Activated CD8-positive, alpha-beta T cell treated with anti-CD3 and anti-CD28 coated beads, Interleukin-2, amount 10 ng/mL, durations not matched to agents 7 days and 5 days (primary cell): Measurements from ENCODE around the gene ETNK1. TPM values are rescaled to one million over a fixed set of nuclear protein-coding genes. Genes with fewer than 3 reads are reported as not detected.
"Not testable (repeated sequence)": the region's sequence is repeated elsewhere in the genome, so short reads cannot be mapped to it uniquely, and the experiment has no call there.

Experiments
- ATAC-seq: fragments of 150-1000 bp; cut with Tn5 transposase; one replicate; pipeline ENCODE4 v1.10.0; 2021; ENCODE audit warnings: moderate library complexity
- CTCF ChIA-PET: fragments of 350-600 bp; sonication (Branson Sonifier 250); formaldehyde crosslinking; loops from one replicate; lab custom pipeline; 2021; ENCODE audit warnings: antibody characterized with exemption; lab: Charles Lee
- POLR2A ChIA-PET: fragments of 350-600 bp; sonication (Branson Sonifier 250); formaldehyde crosslinking; loops from one replicate; lab custom pipeline; 2021; ENCODE audit warnings: antibody characterized with exemption; lab: Charles Lee
- DNase-seq: peaks from one replicate; pipeline ENCODE4 v3.0.0-alpha.2; 2020
- H3K27ac Mint-ChIP-seq: one replicate; pipeline ENCODE4 v1.8.0; 2021; ENCODE audit warnings: mild to moderate bottlenecking, mixed read lengths
- H3K27me3 Mint-ChIP-seq: one replicate; pipeline ENCODE4 v1.8.0; 2021; ENCODE audit warnings: low read depth, mixed read lengths
- H3K36me3 Mint-ChIP-seq: one replicate; pipeline ENCODE4 v1.8.0; 2021; ENCODE audit warnings: low read depth, mixed read lengths
- H3K4me1 Mint-ChIP-seq: one replicate; pipeline ENCODE4 v1.8.0; 2021; ENCODE audit warnings: low read depth, mixed read lengths
- H3K4me3 Mint-ChIP-seq: one replicate; pipeline ENCODE4 v1.8.0; 2021; ENCODE audit warnings: mild to moderate bottlenecking, mixed read lengths
- H3K9me3 Mint-ChIP-seq: one replicate; pipeline ENCODE4 v1.8.0; 2022; ENCODE audit warnings: mixed read lengths; ENCODE audit not compliant: insufficient read depth
- total RNA-seq, 2 experiments: library from RNA; stranded (reverse); gene quantifications; one replicate each; pipeline ENCODE4 v1.2.3, GENCODE V29; 2021

ETNK1 gene
- total RNA-seq, 2 experiments from 2014 or later = 68.6 to 69.4 TPM

DNA sequence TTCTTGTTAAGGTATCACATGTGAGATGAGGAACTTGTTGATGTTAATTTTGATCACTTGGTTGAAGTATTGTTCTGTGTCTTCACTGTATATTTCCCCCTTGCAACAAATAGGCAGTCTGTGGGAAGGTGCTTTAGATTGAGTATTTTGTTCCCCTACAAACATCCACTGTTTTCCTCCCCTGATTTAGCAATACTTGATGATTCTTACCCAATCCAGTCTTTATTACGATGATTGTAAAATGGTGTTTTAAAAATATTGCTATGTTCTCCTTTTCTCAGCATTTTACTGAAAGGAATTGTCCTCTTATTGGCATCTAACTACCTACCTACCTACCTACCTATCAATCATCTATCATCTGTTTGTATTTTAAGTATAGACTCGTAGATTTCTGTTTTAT lies 66.3 kb downstream of the ETNK1 start:
- Mint-ChIP-seq H3K27ac (no peak overlapping the region), H3K9me3 (no peaks in the 10 kb centered on the region), H3K36me3 (peaks cover 26% of the 10 kb centered on the region), H3K27me3 (peaks cover 2% of the 10 kb centered on the region), H3K4me1 (peaks cover 23% of the 10 kb centered on the region), H3K4me3 (no peak overlapping the region)
- ATAC-seq (no peak), DNase-seq (no peak)
- ChIA-PET POLR2A (no interaction called here), CTCF (no interaction called here)

DNA sequence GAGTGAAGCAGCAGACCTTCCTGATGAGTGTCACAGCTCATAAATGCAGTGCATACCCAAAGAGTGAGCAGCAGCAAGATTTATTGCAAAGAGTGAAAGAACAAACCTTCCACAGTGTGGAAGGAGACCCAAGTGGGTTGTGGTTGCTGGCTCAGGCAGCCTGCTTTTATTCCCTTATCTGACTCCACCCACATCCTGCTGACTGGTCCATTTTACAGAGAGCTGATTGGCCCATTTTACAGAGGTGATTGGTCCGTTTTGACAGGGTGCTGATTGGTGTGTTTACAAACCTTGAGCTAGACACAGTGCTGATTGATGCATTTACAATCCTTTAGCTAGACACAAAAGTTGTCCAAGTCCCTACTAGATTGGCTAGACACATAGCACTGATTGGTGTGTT lies 67.5 kb downstream of the ETNK1 start:
- CTCF ChIA-PET, POLR2A ChIA-PET, H3K4me3 Mint-ChIP-seq, H3K9me3 Mint-ChIP-seq, DNase-seq, ATAC-seq, H3K27ac Mint-ChIP-seq, H3K27me3 Mint-ChIP-seq: not testable (repeated sequence)
- H3K36me3 Mint-ChIP-seq = peaks cover 18% of the 10 kb centered on the region
- peaks cover 15% of the 10 kb centered on the region for H3K4me1 Mint-ChIP-seq

DNA sequence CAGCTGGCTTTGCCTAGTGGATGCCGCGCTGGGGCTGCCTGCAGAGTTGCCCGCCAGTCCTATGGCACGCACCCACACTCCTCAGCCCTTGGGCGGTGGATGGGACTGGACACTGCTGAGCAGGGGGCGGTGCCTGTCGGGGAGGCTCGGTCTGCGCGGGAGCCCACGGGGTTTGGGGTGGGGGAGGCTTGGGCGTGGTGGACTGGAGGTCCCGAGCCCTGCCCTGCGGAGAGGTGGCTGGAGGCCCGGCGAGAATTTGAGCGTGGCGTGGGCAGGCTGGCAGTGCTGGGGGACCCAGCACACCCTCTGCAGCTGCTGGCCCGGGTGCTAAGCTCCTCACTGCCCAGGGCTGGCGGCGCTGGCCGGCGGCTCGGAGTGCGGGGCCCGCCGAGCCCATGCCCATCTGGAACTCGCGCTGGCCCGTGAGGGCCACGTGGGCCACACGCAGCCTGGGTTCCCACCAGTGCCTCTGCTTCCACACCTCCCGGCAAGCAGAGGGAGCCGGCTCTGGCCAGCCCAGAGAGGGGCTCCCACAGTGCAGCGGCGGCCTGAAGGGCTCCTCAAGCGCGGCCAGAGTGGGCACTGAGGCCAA lies 68.1 kb downstream of the ETNK1 start:
- H3K27ac Mint-ChIP-seq = no peak overlapping the region
- H3K4me1 Mint-ChIP-seq = peaks cover 11% of the 10 kb centered on the region
- peaks cover 15% of the 10 kb centered on the region for H3K36me3 Mint-ChIP-seq
- ChIA-PET CTCF (no interaction called here), POLR2A (no interaction called here)
- no peaks in the 10 kb centered on the region for H3K9me3 Mint-ChIP-seq
- ATAC-seq (no peak), DNase-seq (no peak)
- H3K27me3 Mint-ChIP-seq = peaks cover 5% of the 10 kb centered on the region
- no peak overlapping the region for H3K4me3 Mint-ChIP-seq

- Mint-ChIP-seq H3K4me1 (peaks cover 2% of the 10 kb centered on the region), H3K36me3 (no peaks in the 10 kb centered on the region), H3K4me3 (no peak overlapping the region), H3K27ac (no peak overlapping the region), H3K27me3 (peaks cover 9% of the 10 kb centered on the region), H3K9me3 (no peaks in the 10 kb centered on the region)
- DNase-seq (no peak), ATAC-seq (no peak)
- POLR2A ChIA-PET = no interaction called here
- CTCF ChIA-PET = no interaction called here
These were observed 73.6 kb downstream of the ETNK1 start for GRCh38 chr12:22698576-22698975.

DNA sequence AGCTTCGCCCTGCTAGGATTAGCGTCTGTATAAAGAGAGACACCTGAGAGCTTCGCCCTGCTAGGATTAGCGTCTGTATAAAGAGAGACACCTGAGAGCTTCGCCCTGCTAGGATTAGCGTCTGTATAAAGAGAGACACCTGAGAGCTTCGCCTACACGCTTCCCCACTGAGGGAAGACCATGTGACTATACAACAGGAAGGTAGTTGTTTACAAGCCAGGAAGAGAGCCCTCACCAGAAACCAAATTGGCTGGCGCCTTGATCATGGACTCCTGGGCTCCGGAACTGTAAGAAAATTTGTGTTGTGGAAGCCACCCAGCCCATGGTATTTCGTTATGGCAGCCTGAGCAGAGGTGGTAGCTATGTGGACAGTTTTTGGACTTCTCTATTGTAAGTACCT lies 74.7 kb downstream of the ETNK1 start:
- POLR2A ChIA-PET, H3K4me3 Mint-ChIP-seq, H3K36me3 Mint-ChIP-seq, ATAC-seq, H3K4me1 Mint-ChIP-seq, H3K27ac Mint-ChIP-seq, H3K9me3 Mint-ChIP-seq, DNase-seq, H3K27me3 Mint-ChIP-seq: not testable (repeated sequence)
- CTCF ChIA-PET = interaction anchor here (1.8 kb wide), 1 partner anchor 12 kb away, joined by 6 read pairs; no protein-coding TSS in a partner anchor

DNA sequence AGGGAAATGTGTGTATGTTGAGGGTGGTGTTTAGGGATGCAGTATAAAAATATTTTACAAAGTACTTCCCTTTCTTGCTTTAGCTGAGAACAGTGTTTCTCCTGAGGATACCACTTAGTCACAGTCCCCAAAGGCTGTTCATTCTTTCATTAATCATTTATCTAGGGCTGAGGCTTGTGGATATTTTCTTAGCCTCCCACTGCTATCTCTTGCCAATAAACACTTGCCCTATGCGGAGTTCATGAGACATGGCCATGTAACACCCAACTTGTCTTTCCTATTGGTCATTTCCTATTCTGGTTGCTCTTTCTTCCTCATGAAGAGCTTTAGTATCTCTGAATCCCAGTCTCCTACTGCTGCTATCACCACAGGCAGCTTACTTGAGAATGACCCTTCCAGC lies 75.1 kb downstream of the ETNK1 start:
- POLR2A ChIA-PET = no interaction called here
- no peaks in the 10 kb centered on the region for H3K9me3 Mint-ChIP-seq
- no peak overlapping the region for H3K4me3 Mint-ChIP-seq

DNA sequence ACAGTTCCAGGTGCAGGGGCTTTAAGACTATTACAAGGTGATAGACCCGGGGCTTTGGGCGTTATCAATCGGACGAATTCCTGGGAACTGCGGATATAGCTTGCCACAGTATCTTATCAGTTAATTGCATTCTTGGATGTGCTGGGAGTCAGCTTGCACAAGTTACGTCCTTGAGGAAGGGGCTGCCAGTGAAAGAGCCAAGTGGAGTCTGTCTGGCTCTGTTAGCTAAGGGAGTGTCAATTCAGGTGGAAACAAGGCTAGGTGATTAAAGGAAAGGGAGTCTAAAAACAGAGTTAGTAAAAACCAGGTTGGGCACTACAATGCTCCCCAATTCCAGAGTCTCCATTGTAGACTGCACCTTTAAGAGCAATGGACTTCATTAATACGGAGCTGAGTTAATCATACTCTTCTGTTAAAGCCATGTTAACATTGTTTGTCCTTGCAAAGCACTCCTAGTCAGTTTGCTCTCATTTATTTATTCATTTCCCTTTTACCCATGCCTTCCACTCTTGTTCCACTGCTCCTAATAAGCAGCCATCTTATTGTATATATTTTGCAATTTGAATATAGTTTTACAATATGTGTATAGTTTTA lies 76.3 kb downstream of the ETNK1 start:
- H3K27ac Mint-ChIP-seq, H3K27me3 Mint-ChIP-seq, H3K4me1 Mint-ChIP-seq, CTCF ChIA-PET, POLR2A ChIA-PET, DNase-seq, H3K36me3 Mint-ChIP-seq, ATAC-seq, H3K4me3 Mint-ChIP-seq, H3K9me3 Mint-ChIP-seq: not testable (repeated sequence)

More for the DNA sequence above, 75.1 kb downstream of the ETNK1 start:
- DNase-seq (no peak), ATAC-seq (no peak)
- CTCF ChIA-PET = interaction anchor here (1.8 kb wide), 1 partner anchor 12 kb away, joined by 6 read pairs; no protein-coding TSS in a partner anchor
- Mint-ChIP-seq H3K36me3 (no peaks in the 10 kb centered on the region), H3K27ac (no peak overlapping the region), H3K4me1 (peaks cover 2% of the 10 kb centered on the region), H3K27me3 (peaks cover 11% of the 10 kb centered on the region)

DNA sequence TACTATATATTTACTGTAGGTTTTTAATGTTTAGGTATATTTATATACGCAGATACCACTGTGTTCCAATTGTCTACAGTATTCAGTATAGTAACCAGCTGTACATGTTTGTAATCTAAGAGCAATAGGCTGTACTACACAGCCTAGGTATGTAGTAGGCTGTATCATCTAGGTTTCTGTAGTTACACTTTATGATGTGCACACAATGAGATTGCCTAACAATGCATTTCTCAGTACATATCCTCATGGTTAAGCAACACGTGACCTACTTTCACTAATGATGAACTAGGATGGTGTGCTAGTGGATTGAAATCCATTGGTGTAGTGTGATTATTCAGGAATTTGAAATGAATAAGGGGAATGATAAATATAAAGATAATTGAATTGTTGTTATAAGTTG lies 77.7 kb downstream of the ETNK1 start:
- POLR2A ChIA-PET = no interaction called here
- Mint-ChIP-seq H3K27ac (no peak overlapping the region), H3K9me3 (no peaks in the 10 kb centered on the region), H3K4me1 (peaks cover 2% of the 10 kb centered on the region), H3K36me3 (no peaks in the 10 kb centered on the region), H3K27me3 (peaks cover 7% of the 10 kb centered on the region), H3K4me3 (no peak overlapping the region)
- no peak for DNase-seq
- no peak for ATAC-seq
- CTCF ChIA-PET = no interaction called here

DNA sequence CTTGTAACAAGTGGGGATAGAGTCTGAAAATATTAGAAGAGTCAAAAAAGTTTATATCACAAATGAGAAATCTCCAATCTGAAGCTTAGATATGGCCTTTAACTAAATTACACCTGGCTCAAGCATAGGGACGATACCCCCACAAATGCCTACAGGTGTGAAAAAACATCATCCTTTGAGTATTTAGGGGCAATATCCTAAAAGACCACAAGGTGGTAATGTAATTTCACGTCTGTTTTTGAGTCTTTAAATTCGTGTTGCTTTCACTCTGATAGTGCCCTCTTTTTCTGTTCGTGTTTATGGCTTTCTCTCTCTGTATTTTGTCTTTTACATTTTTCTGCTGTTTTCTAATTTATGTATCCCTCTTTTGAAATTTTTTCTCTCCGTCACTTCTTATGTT lies 84.3 kb downstream of the ETNK1 start:
- DNase-seq = no peak
- Mint-ChIP-seq H3K9me3 (no peaks in the 10 kb centered on the region), H3K4me1 (peaks cover 5% of the 10 kb centered on the region), H3K4me3 (no peak overlapping the region), H3K27me3 (peaks cover 21% of the 10 kb centered on the region), H3K36me3 (no peaks in the 10 kb centered on the region), H3K27ac (no peak overlapping the region)
- ChIA-PET POLR2A (no interaction called here), CTCF (interaction anchor here (3.6 kb wide), 1 partner anchor 24 kb away, joined by 13 read pairs; no protein-coding TSS in a partner anchor)
- ATAC-seq = no peak

- Mint-ChIP-seq H3K27me3 (peaks cover 26% of the 10 kb centered on the region), H3K27ac (no peak overlapping the region), H3K9me3 (no peaks in the 10 kb centered on the region), H3K36me3 (no peaks in the 10 kb centered on the region), H3K4me1 (peaks cover 5% of the 10 kb centered on the region), H3K4me3 (no peak overlapping the region)
- DNase-seq (no peak), ATAC-seq (no peak)
- ChIA-PET CTCF (no interaction called here), POLR2A (no interaction called here)
These were observed 87.1 kb downstream of the ETNK1 start for GRCh38 chr12:22712083-22712482.

DNA sequence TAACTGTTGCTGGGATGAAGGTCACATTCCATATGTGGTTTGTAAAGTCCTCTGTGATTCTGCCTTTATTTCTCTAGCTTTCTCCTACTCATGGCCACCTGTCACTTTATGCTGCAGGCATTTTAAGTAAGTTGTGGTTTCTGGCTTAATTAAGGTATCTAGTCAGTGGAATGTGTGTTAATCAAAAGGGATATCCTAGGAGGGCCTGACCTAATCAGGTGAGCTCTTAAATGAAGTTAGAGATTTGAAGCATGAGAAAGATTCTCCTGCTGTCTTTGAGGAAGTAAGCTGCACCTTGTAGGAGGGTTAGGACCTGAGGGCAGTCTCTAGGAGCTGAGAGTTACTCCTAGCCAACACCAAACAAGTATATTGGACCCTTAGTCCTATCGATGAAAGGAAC lies 90.3 kb downstream of the ETNK1 start:
- ChIA-PET POLR2A (no interaction called here), CTCF (no interaction called here)
- no peaks in the 10 kb centered on the region for H3K9me3 Mint-ChIP-seq
- H3K4me1 Mint-ChIP-seq = peaks cover 3% of the 10 kb centered on the region
- ATAC-seq (no peak), DNase-seq (no peak)
- H3K4me3 Mint-ChIP-seq = no peak overlapping the region
- no peak overlapping the region for H3K27ac Mint-ChIP-seq
- H3K27me3 Mint-ChIP-seq = peaks cover 16% of the 10 kb centered on the region
- no peaks in the 10 kb centered on the region for H3K36me3 Mint-ChIP-seq

DNA sequence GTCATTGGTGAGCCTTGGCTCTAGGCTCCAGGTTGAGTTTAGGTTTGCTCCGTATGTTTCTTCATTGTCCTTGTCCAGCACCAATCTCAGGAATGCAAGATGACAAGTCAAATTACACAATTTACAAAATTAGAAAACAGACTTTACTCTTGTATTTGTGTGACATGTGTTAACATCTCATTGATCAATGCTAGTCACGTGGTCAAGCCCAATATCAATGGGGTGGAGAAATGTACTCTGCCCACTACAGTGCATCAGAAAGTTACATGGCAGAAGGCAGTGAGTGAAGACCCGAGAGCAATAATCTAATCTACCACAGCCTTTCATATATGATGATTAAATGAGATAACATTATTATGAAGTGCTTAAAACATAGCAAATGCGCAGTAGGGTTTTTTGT lies 94.8 kb downstream of the ETNK1 start:
- H3K27ac Mint-ChIP-seq = no peak overlapping the region
- no peaks in the 10 kb centered on the region for H3K9me3 Mint-ChIP-seq
- CTCF ChIA-PET = no interaction called here
- H3K4me1 Mint-ChIP-seq = no peaks in the 10 kb centered on the region
- H3K27me3 Mint-ChIP-seq = peaks cover 21% of the 10 kb centered on the region
- H3K36me3 Mint-ChIP-seq = no peaks in the 10 kb centered on the region
- POLR2A ChIA-PET = no interaction called here
- ATAC-seq = no peak
- H3K4me3 Mint-ChIP-seq = no peak overlapping the region
- DNase-seq = no peak
